ENCODE results near the gene SPTB. TPM values are rescaled to one million over a fixed set of nuclear protein-coding genes. Genes with fewer than 3 reads are reported as not detected.

Gene SPTB
- total RNA-seq, 1 donor from 2014 or later = 4.6 TPM

DNA sequence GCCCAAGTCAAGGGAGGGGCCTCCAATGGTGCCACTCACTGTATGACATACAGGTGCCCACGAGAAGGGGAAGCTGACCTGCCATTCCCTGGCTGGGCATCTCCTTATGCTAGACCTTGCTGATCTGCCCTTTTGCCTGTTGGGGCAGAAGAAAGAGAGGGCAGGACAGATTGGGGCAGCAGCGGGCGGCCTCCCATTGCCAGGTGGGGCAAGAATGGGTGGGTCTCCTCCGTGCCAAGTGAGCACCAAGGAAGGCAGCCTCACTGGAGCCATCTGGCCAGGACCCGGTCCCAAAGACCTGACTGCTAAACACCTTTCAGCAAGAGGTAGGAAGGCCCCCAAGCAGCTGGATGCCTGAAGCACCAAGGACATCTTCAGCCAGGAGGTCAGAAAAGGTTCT, 125.0 kb downstream of the SPTB start:
- no peak for DNase-seq (ENCODE audit: low read depth)

DNA sequence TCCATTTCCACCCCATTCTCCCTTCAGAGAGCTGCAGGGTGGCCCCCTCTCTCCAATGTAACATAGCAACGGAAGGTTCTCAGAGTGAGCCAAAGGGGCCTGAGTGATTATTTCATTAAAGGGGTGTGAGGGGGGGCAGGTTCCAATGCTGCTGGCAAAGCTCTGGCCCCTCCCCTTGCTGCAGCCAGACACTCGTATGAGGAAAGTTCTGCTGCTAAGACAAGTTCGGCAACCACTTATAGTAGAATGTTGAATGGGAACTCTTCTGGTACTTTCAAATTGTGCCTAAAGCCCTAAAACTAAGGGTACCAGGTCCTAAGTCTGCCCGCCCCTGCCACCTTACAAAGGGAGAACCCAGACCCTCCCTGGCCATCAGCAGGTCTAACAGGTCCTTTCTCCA, 125.7 kb downstream of the SPTB start:
- no peak for DNase-seq (ENCODE audit: low read depth)

GRCh38 chr14:64753374-64753773, 126.3 kb downstream of the SPTB start:
- no peak for DNase-seq (ENCODE audit: low read depth)

DNA sequence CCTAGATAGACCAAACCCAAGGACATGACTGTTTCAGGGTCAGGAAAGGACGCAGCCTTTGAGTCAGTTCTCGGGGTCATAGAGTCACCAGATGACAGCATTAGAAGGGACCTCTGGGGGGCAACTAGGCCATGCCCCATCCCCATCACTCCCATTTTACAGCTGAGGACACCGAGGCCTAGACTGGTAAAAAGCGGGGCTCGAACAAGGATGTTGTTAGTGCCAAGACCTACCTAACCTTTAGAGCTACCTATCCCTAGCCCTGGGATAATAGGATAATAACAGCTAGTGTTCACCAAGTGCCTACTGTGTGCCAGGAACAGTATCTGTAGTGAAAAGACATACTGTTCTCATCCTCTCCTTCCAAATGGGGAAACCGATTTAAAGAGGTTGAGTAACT, 126.8 kb downstream of the SPTB start:
- no peak for DNase-seq (ENCODE audit: low read depth)

DNA sequence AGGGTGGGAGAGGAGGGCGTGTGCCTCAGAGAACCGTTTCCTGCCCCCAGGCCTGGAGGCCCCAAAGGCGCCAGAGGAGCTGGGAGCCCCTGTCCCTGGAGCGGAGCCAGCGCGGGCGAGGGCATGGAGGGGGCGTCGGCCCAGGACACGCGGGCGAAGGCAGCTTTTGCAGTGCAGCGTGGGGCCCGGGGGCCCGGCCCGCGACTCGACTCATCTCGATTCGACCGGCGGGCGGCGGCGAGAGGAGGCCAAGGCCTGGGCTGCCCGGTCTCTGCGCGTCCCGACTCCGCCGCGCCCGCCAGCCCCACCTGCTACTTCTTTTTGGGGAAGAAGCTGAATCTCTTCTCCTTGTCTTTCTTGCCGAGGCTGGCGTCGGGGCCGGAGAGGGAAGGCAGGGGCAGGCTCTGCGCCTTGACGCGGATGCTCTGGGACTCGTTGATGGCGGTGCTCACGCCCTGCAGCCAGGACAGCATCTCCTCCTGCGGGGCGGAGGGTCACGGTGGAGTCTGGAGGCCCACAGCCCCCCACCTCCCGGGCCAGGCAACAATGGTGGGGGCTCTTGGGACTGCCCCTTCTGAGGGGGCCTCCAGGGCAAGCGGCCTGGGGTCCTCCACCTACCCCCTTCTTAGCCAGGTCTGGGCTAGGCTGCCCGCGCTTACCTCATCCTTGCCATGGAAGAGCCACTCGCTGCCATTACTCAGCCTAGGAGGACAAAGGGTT, 130.6 kb downstream of the SPTB start:
- no peak for DNase-seq (ENCODE audit: low read depth)

DNA sequence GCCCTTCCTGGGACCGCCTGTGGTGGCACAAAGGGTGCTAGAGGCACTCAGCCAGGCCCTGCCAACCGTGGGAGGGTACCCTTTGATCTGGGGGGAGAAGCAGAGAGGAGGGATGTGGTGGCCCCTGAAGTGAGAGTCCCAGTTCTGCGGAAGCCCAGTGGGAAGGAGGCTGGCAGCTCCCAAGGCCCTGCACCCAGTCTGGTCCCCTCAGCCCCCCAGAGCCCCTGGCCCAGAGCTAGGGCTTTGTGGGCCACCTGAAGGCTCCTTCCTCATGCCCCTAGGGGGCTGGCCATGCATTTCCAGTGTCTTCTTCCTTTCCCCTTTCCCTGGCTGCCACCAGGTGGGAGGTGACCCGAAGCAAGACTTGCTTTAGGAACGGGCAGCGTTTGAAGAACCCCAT, 131.2 kb downstream of the SPTB start:
- DNase-seq (ENCODE audit: low read depth) = no peak

DNA sequence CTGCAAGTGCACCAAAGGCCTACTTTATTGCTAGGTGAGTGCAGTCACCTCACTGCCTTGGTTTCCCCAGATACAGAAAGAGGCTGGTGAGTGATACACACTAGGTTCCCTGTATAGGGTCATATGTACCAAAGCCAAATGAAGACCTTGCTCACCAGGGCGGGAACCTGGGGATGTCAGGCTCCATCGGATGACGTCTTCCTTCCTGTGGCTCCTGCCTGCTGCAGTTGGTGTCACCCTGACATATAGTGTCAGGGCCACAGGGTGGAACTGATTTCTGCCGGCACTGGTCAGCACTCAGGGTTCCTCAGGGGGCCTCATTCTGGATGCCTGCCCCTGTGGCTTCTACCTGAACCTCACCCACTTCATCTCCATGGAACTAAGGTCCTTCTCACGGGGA, 132.4 kb downstream of the SPTB start:
- no peak for DNase-seq (ENCODE audit: low read depth)

DNA sequence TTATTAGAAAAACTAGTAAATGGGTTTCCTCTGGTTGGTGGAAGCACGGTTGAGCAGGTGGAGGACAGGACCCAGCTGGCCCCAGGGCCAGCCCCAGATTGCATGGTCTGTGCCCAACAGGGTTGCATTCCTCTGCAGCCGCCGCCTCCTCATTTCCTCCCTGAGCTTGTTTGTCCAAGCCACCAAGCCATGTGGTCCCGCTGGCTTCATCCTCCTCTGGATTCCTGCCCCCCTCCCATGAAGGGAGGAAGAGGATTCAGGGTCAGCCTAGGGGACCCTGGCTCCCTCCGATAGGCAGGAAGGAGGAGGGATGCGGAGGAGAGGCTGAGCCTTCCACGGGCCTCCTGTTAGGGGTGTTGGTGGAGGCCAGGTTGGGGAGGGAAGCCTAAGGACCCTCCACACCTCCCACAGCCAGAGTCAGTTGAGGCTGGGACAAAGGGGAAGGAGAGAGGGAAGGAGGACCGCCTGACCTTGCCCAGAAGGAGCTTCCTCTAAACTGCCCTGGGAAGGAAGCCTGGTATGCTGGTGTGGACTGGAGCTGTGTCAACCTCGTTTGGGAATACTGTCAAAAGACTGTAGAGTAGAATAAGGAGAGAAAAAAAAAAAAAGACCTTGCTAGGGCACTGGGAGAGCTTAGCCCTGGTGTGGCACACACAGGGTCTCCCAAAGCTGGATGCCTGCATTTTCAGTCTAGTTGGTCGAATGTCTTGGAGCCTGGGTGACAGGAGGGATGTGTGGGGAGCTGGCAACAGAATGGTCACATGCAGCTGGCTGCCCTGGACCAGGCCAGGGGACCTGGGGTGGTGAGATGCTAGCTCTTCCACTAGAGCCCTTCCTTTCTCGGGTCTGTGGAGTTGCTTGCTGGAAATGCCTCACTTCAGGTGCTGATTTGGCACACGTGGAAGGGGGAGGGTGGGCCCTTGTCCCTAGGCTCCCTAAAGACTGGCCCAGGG, 133.1 kb downstream of the SPTB start:
- DNase-seq (ENCODE audit: low read depth) = peak; percentile 19

GRCh38 chr14:64745511-64746091, 134.1 kb downstream of the SPTB start:
- peak; percentile 72 for DNase-seq (ENCODE audit: low read depth)

DNA sequence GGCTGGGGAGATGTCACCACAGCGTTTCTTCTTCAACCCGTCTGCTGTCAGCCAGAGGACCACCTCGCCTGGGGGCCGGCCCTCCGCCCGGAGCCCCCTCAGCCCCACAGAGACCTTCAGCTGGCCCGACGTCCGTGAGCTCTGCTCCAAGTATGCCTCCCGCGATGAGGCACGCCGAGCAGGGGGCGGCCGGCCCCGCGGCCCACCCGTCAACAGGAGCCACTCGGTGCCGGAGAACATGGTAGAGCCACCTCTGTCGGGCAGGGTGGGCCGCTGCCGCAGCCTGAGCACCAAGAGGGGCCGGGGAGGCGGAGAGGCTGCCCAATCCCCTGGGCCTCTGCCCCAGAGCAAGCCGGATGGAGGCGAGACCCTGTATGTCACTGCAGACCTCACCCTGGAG, 136.6 kb downstream of the SPTB start:
- no peak for DNase-seq (ENCODE audit: low read depth)

- DNase-seq (ENCODE audit: low read depth) = no peak
These were observed 137.7 kb downstream of the SPTB start for GRCh38 chr14:64741961-64742360.

DNA sequence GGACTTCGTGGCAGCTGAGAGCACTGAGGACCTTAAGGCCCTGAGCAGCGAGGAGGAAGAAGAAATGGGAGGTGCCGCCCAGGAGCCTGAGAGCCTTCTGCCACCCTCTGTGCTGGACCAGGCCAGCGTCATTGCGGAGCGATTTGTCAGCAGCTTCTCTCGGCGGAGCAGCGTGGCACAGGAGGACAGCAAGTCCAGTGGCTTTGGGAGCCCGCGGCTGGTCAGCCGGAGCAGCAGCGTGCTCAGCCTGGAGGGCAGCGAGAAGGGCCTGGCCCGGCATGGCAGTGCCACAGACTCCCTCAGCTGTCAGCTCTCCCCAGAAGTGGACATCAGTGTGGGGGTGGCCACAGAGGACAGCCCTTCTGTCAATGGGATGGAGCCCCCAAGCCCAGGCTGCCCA, 138.5 kb downstream of the SPTB start:
- no peak for DNase-seq (ENCODE audit: low read depth)

DNA sequence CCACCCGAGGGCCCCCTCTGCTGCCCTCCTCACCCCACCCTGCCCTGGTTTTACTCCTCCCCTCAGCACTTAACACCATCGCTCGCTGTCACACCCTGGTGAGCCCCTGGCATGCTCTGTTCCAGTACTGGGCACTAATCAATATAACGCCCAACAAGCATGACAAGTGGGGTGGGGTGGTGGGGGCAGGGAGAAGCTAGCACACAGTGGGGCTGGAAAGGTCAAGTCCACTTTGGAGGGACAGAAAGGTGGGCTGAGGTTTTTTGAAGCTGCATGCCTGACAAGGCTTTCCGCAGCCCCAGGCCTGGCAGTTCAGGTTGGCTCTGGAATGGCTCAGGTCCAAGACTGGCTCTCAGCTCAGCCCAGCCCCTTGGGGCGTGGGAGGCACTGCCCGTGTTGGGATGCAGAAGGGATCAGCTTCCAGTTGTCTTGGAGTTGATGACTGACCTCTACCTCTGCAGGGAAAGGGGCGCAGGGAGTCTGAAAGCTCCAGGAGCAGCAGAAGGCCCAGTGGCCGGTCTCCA, 141.4 kb downstream of the SPTB start:
- DNase-seq (ENCODE audit: low read depth) = no peak

GRCh38 chr14:64737391-64738280, 142.1 kb downstream of the SPTB start:
- no peak for DNase-seq (ENCODE audit: low read depth)

DNA sequence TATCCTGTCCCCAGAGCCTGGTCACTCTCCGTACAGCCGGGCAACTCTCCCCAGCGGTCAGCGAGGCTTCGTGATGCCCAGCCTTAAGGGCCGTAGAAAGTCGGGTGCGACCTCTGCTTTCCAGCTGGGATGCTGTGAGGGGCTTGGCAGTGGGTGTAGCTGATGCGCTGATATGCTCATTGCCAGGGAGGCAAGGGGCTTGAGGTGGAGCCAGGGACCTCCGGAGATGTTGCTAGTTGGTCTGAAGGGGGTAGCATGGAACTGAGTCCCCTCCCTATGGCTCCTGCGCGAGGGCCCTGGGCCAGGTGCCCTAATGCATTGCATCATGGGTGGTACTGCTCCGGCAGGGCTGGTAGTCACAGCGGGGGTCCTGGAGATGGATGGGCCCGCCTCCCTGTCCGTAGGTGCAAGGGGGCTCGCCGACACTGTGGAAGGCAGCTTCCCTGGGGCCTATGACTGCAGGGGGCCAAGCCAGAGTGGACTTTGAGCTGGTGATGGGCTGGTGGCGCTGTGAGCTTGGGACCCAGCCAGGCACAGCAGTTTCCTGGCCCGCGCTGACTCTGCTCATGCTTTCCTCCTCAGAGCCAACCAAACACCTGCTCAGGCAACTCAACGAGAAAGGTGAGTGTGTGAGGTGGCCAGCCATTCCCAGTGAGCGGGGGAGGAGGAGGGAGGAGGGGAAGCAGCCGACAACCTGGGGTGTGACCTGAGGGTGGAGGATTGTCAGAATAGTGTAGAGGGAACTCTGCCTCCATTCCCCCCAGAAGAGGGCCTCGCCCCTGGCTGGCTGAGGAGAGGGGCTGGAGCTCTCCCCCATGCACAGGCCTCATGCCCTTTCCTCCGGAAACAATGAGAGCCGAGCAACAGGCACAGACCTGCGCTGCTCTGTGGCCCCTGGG, 143.2 kb downstream of the SPTB start:
- DNase-seq (ENCODE audit: low read depth) = no peak

- DNase-seq (ENCODE audit: low read depth) = no peak
These were observed 144.7 kb downstream of the SPTB start for GRCh38 chr14:64734990-64735389.

DNA sequence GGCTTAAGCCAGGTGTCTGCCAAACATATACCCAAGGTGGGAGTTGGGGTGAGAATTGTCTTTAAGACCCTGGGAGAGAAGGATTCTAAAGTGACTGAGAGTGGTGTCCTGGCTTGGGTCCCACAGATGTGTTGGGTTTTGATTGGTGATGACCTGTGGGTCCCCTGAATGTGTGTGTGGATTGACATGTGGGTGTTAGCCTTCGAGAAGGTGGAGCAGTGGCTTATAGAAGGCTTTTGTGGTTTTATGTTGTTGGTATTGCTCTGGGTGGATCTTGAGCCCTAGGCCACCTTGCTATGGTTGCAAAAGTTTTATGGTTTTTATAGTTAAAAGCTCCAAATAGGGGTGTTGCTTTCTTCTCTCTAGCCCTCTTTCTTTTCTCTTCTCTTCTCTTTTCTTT, 145.8 kb downstream of the SPTB start:
- no peak for DNase-seq (ENCODE audit: low read depth)

DNA sequence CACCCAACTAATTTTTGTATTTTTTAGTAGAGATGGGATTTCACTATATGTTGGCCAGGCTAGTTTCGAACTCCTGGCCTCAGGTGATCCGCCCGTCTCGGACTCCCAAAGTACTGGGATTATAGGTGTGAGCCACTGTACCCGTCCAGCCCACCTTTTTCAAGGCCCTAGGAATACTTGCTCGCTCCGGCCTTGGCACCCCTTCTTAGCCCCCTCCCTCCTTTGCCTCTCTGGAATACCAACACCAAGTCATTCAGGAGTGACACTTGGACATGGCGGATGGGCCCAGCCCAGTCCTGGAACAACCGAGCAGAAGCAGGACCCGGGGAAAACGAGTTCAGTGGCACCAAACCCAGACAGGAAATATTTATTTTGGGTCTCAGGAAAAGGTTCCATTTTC, 146.4 kb downstream of the SPTB start:
- no peak for DNase-seq (ENCODE audit: low read depth)

GRCh38 chr14:64732536-64733120, 147.1 kb downstream of the SPTB start:
- DNase-seq (ENCODE audit: low read depth) = no peak

Measured in myocyte (in vitro differentiated cells).